Stimulated activated CD4-positive, alpha-beta T cell treated with anti-CD3 and anti-CD28 coated beads, Interleukin-4, amount 100 ng/mL, for 24 hours (primary cell): ENCODE measurements around the gene ANO10.

Experiments used
- DNase-seq: peaks from one replicate; pipeline ENCODE4 v3.0.0-alpha.2; 2020

Gene ANO10

GRCh38 chr3:43340403-43340802, 281.4 kb downstream of the ANO10 start:
- DNase-seq: no peak

DNA sequence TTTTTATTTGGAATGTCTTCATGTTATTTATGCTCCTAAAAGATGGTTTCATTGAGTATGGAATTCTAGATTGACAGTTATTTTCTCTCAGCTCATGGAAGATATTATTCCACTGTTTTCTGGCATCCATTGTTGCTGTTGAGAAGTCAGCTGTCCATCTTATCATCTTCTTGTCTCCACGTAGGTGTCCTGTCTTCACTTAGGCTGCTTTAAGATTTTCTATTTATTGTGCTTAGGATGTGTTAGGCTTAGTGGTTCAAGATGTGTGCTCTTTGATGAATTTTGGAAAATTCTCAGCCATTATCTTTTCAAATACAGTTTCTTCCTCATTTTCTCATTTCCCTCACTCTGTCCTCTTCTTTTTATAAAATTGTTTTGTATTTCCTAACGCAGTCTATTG, 283.5 kb downstream of the ANO10 start:
- DNase-seq: no peak

GRCh38 chr3:43335799-43336198, 286.0 kb downstream of the ANO10 start:
- DNase-seq: no peak

GRCh38 chr3:43334976-43335375, 286.8 kb downstream of the ANO10 start:
- no peak for DNase-seq

- no peak for DNase-seq
Measured at GRCh38 chr3:43331381-43331780, 290.4 kb downstream of the ANO10 start.

DNA sequence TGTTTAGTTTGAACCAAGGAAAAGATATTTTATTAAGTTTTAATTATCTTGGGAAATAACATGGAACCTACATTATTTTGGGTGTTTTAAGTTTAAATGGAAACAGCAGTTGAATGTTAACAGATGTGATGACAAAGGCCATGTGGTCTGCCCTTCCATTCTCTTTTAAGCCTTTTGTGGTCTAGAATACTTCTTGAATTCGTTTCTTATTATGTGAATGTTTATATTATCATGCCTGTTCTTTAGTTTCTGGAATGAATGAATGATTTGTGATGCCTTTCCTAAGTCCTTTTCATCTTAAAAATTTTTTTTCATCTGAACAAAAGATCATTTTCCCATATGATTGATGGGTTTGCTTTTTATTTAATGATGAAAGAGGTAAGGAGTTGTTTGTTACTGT, 290.8 kb downstream of the ANO10 start:
- no peak for DNase-seq

DNA sequence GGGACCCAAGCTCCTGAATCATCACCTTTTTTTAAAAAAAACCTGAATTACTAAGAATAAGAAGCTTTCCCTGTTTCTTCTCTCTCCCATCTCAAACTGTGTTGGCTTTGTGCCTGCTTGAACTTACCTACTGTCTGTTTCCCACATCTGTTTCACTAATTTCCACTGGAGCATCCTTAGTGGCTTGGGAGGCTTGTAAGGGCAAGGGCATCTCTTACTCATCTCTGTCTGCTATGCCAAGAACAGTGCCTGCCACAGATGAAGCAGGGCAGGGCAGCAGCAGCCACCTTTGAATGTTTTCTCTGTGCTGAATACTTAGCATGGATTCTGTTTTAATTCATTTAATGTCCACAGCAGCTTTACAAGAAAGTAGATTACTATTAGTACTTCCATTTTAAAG, 293.2 kb downstream of the ANO10 start:
- no peak for DNase-seq

- DNase-seq: no peak
Measured at GRCh38 chr3:43327582-43327979, 294.2 kb downstream of the ANO10 start.

GRCh38 chr3:43326891-43327581, 294.8 kb downstream of the ANO10 start:
- DNase-seq: no peak

GRCh38 chr3:43323541-43323940, 298.3 kb downstream of the ANO10 start:
- DNase-seq: no peak

GRCh38 chr3:43320288-43320687, 301.5 kb downstream of the ANO10 start:
- no peak for DNase-seq

GRCh38 chr3:43319794-43320193, 302.0 kb downstream of the ANO10 start:
- no peak for DNase-seq

DNA sequence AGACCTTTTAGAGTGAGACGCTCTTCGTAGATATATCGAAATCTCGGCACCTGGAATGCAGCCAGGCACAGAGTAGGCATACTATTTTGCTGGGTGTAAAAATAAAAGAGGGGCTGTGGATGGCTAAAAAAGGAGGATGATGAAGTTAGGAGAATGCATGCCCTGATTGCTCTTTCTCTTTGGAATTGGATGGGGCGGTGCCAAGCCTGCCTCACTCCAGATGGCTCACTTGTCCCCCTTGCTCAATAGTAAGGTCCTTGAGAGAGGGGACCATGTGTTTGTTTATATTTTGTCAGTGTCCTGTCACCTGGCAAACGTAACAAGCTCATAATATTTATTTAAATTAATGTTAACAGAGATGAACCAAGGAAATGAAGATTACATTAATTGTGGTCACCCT, 302.4 kb downstream of the ANO10 start:
- DNase-seq: no peak

- no peak for DNase-seq
Measured at GRCh38 chr3:43317461-43318316, 304.1 kb downstream of the ANO10 start.

DNA sequence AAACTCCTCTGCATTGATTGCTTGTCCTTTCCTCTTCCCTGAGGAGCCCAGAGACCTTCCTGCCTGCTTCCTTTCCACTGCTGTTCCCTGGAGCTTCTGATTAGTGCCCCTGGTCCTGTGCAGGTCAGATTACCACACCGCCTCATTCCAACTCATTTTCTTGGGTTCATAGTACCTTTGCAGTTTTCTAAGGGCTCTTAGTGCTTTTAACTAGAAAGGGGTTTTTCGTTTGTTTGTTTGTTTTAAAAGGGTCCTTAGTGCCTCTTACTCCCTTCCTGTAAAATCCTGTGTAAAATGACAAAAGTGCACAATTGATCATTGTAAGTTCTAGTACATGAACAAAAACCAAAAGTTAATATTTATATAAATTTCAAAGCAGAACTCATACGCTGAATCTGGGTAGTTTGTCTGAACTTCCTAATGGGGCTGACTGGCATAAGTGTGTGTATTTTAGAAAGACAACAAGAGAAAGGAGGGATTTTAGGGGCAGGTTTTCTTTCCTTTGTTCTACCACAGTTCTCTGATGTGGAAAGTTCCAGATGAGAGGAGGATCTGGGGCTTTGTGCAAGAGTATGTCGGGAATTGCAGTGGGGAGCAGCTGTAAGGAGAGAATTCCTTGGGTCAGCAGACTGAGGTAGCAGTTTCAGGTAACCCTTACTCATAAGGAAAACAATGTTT, 304.9 kb downstream of the ANO10 start:
- DNase-seq: no peak
